ENCODE data around the gene SLC16A1.
A peak's percentile ranks its signal among the peaks of the same experiment; 100 is the strongest.
"Not testable (repeated sequence)": the region's sequence is repeated elsewhere in the genome, so short reads cannot be mapped to it uniquely, and the experiment has no call there.

Gene SLC16A1

GRCh38 chr1:112904831-112905261 is 51.1 kb downstream of the SLC16A1 start:
- Histone ChIP-seq H3K9ac (ENCODE audit: insufficient read length) (no peak overlapping the region), H3K9me3 (ENCODE audit: low read depth, low read length) (no peaks in the 10 kb centered on the region), H3K4me3 (no peak overlapping the region), H3K36me3 (ENCODE audit: insufficient read depth, low read length) (peaks cover 19% of the 10 kb centered on the region; the same call in 1 of the 2 replicates), H3K27ac (peak overlapping the region; percentile 78)
- TF ChIP-seq EZH2 (IDR thresholded peaks at IDR 0.05) (no peak), FOXP2 (optimal IDR thresholded peaks at IDR 0.05; ENCODE audit: control extremely low read depth, extremely low read length, insufficient read depth) (no peak), POLR2AphosphoS5 (IDR thresholded peaks at IDR 0.05; ENCODE audit: borderline replicate concordance, low read depth, low read length) (no peak)
- DNase-seq (ENCODE audit: low read depth, low spot score), result no peak

- Histone ChIP-seq H3K9ac (ENCODE audit: insufficient read length) (peak overlapping the region; percentile 20), H3K36me3 (ENCODE audit: insufficient read depth, low read length) (peaks cover 16% of the 10 kb centered on the region; the same call in 1 of the 2 replicates), H3K4me3 (peak overlapping the region; percentile 38), H3K27ac (peak overlapping the region; percentile 78), H3K9me3 (ENCODE audit: low read depth, low read length) (no peaks in the 10 kb centered on the region)
- TF ChIP-seq FOXP2 (optimal IDR thresholded peaks at IDR 0.05; ENCODE audit: control extremely low read depth, extremely low read length, insufficient read depth) (no peak), POLR2AphosphoS5 (IDR thresholded peaks at IDR 0.05; ENCODE audit: borderline replicate concordance, low read depth, low read length) (no peak), EZH2 (IDR thresholded peaks at IDR 0.05) (no peak)
- no peak for DNase-seq (ENCODE audit: low read depth, low spot score)
Observed at GRCh38 chr1:112904071-112904830, 51.7 kb downstream of the SLC16A1 start.

- Histone ChIP-seq H3K9ac (ENCODE audit: insufficient read length) (no peak overlapping the region), H3K27ac (no peak overlapping the region), H3K4me3 (no peak overlapping the region), H3K9me3 (ENCODE audit: low read depth, low read length) (no peaks in the 10 kb centered on the region), H3K36me3 (ENCODE audit: insufficient read depth, low read length) (peaks cover 8% of the 10 kb centered on the region; the same call in 1 of the 2 replicates)
- no peak for DNase-seq (ENCODE audit: low read depth, low spot score)
- no peak for TF ChIP-seq POLR2AphosphoS5 (IDR thresholded peaks at IDR 0.05; ENCODE audit: borderline replicate concordance, low read depth, low read length)
- no peak for TF ChIP-seq EZH2 (IDR thresholded peaks at IDR 0.05)
- TF ChIP-seq FOXP2 (optimal IDR thresholded peaks at IDR 0.05; ENCODE audit: control extremely low read depth, extremely low read length, insufficient read depth), result no peak
Observed at GRCh38 chr1:112902221-112902620, 53.8 kb downstream of the SLC16A1 start.

- Histone ChIP-seq H3K36me3 (ENCODE audit: insufficient read depth, low read length) (0 out of 2 replicates have a peak, but pooled peaks cover 7% of the 10 kb centered on the region), H3K9me3 (ENCODE audit: low read depth, low read length) (no peaks in the 10 kb centered on the region), H3K9ac (ENCODE audit: insufficient read length) (no peak overlapping the region), H3K27ac (no peak overlapping the region), H3K4me3 (no peak overlapping the region)
- no peak for DNase-seq (ENCODE audit: low read depth, low spot score)
- TF ChIP-seq EZH2 (IDR thresholded peaks at IDR 0.05) (no peak), FOXP2 (optimal IDR thresholded peaks at IDR 0.05; ENCODE audit: control extremely low read depth, extremely low read length, insufficient read depth) (no peak), POLR2AphosphoS5 (IDR thresholded peaks at IDR 0.05; ENCODE audit: borderline replicate concordance, low read depth, low read length) (no peak)
Observed at GRCh38 chr1:112901387-112901786, 54.6 kb downstream of the SLC16A1 start.

- H3K9me3 ChIP-seq (ENCODE audit: low read depth, low read length), result peaks cover 3% of the 10 kb centered on the region; the same call in 1 of the 2 replicates
- DNase-seq (ENCODE audit: low read depth, low spot score), result no peak
- TF ChIP-seq POLR2AphosphoS5 (IDR thresholded peaks at IDR 0.05; ENCODE audit: borderline replicate concordance, low read depth, low read length) (no peak), FOXP2 (optimal IDR thresholded peaks at IDR 0.05; ENCODE audit: control extremely low read depth, extremely low read length, insufficient read depth) (no peak), EZH2 (IDR thresholded peaks at IDR 0.05) (no peak)
Observed at GRCh38 chr1:112896783-112897182, 59.2 kb downstream of the SLC16A1 start.

GRCh38 chr1:112894561-112895011 is 61.4 kb downstream of the SLC16A1 start:
- peaks cover 3% of the 10 kb centered on the region; the same call in 1 of the 2 replicates for H3K9me3 ChIP-seq (ENCODE audit: low read depth, low read length)
- H3K9ac ChIP-seq (ENCODE audit: insufficient read length), result no peak overlapping the region
- TF ChIP-seq POLR2AphosphoS5 (IDR thresholded peaks at IDR 0.05; ENCODE audit: borderline replicate concordance, low read depth, low read length), result no peak
- no peaks in the 10 kb centered on the region for H3K36me3 ChIP-seq (ENCODE audit: insufficient read depth, low read length)
- no peak overlapping the region for H3K27ac ChIP-seq
- no peak for DNase-seq (ENCODE audit: low read depth, low spot score)
- H3K4me3 ChIP-seq, result no peak overlapping the region

More at GRCh38 chr1:112896783-112897182, 59.2 kb downstream of the SLC16A1 start:
- no peak overlapping the region for H3K4me3 ChIP-seq
- H3K36me3 ChIP-seq (ENCODE audit: insufficient read depth, low read length), result no peaks in the 10 kb centered on the region
- no peak overlapping the region for H3K9ac ChIP-seq (ENCODE audit: insufficient read length)
- H3K27ac ChIP-seq, result no peak overlapping the region

GRCh38 chr1:112894010-112894292 is 62.0 kb downstream of the SLC16A1 start:
- peaks cover 3% of the 10 kb centered on the region; the same call in 1 of the 2 replicates for H3K9me3 ChIP-seq (ENCODE audit: low read depth, low read length)
- H3K9ac ChIP-seq (ENCODE audit: insufficient read length), result no peak overlapping the region
- no peak overlapping the region for H3K27ac ChIP-seq
- no peak for DNase-seq (ENCODE audit: low read depth, low spot score)
- no peaks in the 10 kb centered on the region for H3K36me3 ChIP-seq (ENCODE audit: insufficient read depth, low read length)
- TF ChIP-seq FOXP2 (optimal IDR thresholded peaks at IDR 0.05; ENCODE audit: control extremely low read depth, extremely low read length, insufficient read depth) (no peak), EZH2 (IDR thresholded peaks at IDR 0.05) (no peak), POLR2AphosphoS5 (IDR thresholded peaks at IDR 0.05; ENCODE audit: borderline replicate concordance, low read depth, low read length) (no peak)
- no peak overlapping the region for H3K4me3 ChIP-seq

GRCh38 chr1:112893288-112894009 is 62.5 kb downstream of the SLC16A1 start:
- no peaks in the 10 kb centered on the region for H3K36me3 ChIP-seq (ENCODE audit: insufficient read depth, low read length)
- H3K9ac ChIP-seq (ENCODE audit: insufficient read length), result no peak overlapping the region
- no peak overlapping the region for H3K27ac ChIP-seq
- no peak overlapping the region for H3K4me3 ChIP-seq
- DNase-seq (ENCODE audit: low read depth, low spot score), result no peak
- H3K9me3 ChIP-seq (ENCODE audit: low read depth, low read length), result peaks cover 3% of the 10 kb centered on the region; the same call in 1 of the 2 replicates
- TF ChIP-seq POLR2AphosphoS5 (IDR thresholded peaks at IDR 0.05; ENCODE audit: borderline replicate concordance, low read depth, low read length) (no peak), EZH2 (IDR thresholded peaks at IDR 0.05) (no peak), FOXP2 (optimal IDR thresholded peaks at IDR 0.05; ENCODE audit: control extremely low read depth, extremely low read length, insufficient read depth) (no peak)

- DNase-seq (ENCODE audit: low read depth, low spot score); H3K27ac ChIP-seq; H3K4me3 ChIP-seq; H3K9me3 ChIP-seq (ENCODE audit: low read depth, low read length); H3K9ac ChIP-seq (ENCODE audit: insufficient read length); H3K36me3 ChIP-seq (ENCODE audit: insufficient read depth, low read length): not testable (repeated sequence)
Observed at GRCh38 chr1:112889906-112890305, 66.1 kb downstream of the SLC16A1 start.
